Thymus (tissue), 14 donors: ENCODE data around the gene UGT1A6. TPM values are rescaled to one million over a fixed set of nuclear protein-coding genes. Genes with fewer than 3 reads are reported as not detected.
"Not testable (repeated sequence)": the region's sequence is repeated elsewhere in the genome, so short reads cannot be mapped to it uniquely, and the experiment has no call there.

Source experiments
- DNase-seq, 9 donors: peaks; one replicate each; pipeline ENCODE4 v3.0.0-alpha.2; 2013; ENCODE audit warnings: low spot score in 9 of 9, low read depth in 6 of 9, missing footprints in 1 of 9
- H3K27ac ChIP-seq, 2 donors: one replicate each; pipeline ENCODE4 v1.5.1; 2013; ENCODE audit warnings: control low read depth in 1 of 2, low read depth in 1 of 2, low read length in 1 of 2, mild to moderate bottlenecking in 1 of 2, moderate library complexity in 1 of 2
- H3K27me3 ChIP-seq, 2 donors: one replicate each; pipeline ENCODE4 v1.5.1; 2013; ENCODE audit warnings: low read length in 1 of 2; ENCODE audit not compliant: control insufficient read depth in 2 of 2, insufficient read depth in 1 of 2
- H3K36me3 ChIP-seq, 2 donors: one replicate each; pipeline ENCODE4 v1.5.1; 2013; ENCODE audit warnings: low read length in 1 of 2, mild to moderate bottlenecking in 1 of 2, moderate library complexity in 1 of 2; ENCODE audit not compliant: control insufficient read depth in 2 of 2, insufficient read depth in 2 of 2
- H3K4me1 ChIP-seq, 2 donors: one replicate each; pipeline ENCODE4 v1.5.1; 2013; ENCODE audit warnings: low read length in 2 of 2; ENCODE audit not compliant: control insufficient read depth in 2 of 2, insufficient read depth in 2 of 2
- H3K4me3 ChIP-seq, 2 donors: one replicate each; pipeline ENCODE4 v1.5.1; 2013; ENCODE audit warnings: low read length in 2 of 2, control low read depth in 1 of 2, mild to moderate bottlenecking in 1 of 2
- H3K9me3 ChIP-seq, 2 donors: one replicate each; pipeline ENCODE4 v1.5.1; 2013; ENCODE audit warnings: low read length in 1 of 2, mild to moderate bottlenecking in 1 of 2; ENCODE audit not compliant: control insufficient read depth in 2 of 2, insufficient read depth in 1 of 2
- WGBS: extraction: QIAGEN DNeasy Blood & Tissue Kit; methylation state at CpG from one replicate; pipeline ENCODE4 v1.1.7; 2013; 5-methylcytosine and 5-hydroxymethylcytosine counted together
- long read RNA-seq, 10 donors: transcript quantifications; one replicate each; lab custom pipeline, GENCODE V29; 2026
- polyA plus RNA-seq: library from polyadenylated mRNA; stranded (reverse); fragments of 200-250 nt; gene quantifications from one replicate; pipeline ENCODE4 v1.2.3, GENCODE V29; 2013
- total RNA-seq: library from RNA; stranded (reverse); fragments of 120-200 nt; gene quantifications from one replicate; pipeline ENCODE4 v1.2.4, GENCODE V29; 2013
- donor health status: healthy.

Gene UGT1A6
- total RNA-seq (1.1 TPM), polyA plus RNA-seq (4.5 TPM)
- long read RNA-seq, donor 1 = 0 reads
- long read RNA-seq, donor 2 = 0 reads
- long read RNA-seq, donor 3 = 0 reads
- long read RNA-seq, donor 4 = 0 reads
- long read RNA-seq, donor 5 = 0 reads
- long read RNA-seq, donor 6 = 0 reads
- long read RNA-seq, donor 7 = 0 reads
- long read RNA-seq, donor 8 = 0 reads
- long read RNA-seq, donor 9 = 0 reads
- long read RNA-seq, donor 10 = 0 reads

DNA sequence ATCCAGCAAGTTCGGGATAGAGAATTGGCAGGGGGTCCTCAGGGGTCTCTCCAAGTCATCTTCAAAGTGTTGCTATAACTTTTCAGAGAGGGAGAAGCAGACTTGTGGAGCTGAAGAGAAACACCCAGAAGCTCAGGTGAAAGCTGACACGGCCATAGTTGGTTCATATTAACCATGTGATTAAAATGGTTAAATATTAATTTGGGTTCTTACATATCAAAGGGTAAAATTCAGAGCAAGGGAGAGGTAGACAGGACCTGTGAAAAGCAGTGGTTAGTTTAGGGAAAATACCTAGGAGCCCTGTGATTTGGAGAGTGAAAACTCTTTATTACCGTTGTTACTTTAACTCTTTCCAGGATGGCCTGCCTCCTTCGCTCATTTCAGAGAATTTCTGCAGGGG lies at the start of gene UGT1A6:
UGT1A6 (plus strand) TSS at position 243 of the 400 bp plus-strand sequence; CDS start at position 358, 115 bp downstream.
- Histone ChIP-seq H3K4me3 (no peak within 1 kb of the TSS), H3K27ac (no peak within 1 kb of the TSS), H3K9me3 (no peaks in the 10 kb centered on the region), H3K36me3 (no peaks in the 10 kb centered on the region), H3K4me1 (no peaks in the 10 kb centered on the region), H3K27me3 (no peaks in the 10 kb centered on the region)
- DNase-seq = no peak
- 96% methylated on average over 4 of the region's 4 CpGs for WGBS

DNA sequence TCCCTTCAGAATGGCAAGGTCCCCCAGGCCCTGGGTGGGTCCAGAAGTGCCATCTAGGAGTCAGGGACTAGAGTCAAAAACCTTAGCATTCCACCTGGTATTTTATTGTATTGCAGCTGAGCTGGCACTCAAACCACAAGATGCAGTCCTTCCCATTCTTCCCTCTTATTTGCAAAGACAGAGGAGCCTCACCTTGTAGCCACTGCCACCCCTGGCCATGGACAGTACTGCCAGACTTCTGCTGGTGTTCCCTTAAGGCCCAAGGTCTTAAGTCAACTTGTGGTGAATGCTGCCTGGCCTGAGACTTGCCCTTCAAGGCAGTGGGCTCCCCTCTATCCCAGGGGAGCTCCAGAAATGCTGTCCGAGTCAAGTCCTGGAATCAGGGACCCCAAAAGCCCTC lies 49.6 kb upstream of the UGT1A6 start:
- Histone ChIP-seq H3K9me3 (peaks cover 0 to 9% of the 10 kb centered on the region in 2 donors), H3K27me3 (no peaks in the 10 kb centered on the region), H3K36me3 (no peaks in the 10 kb centered on the region), H3K4me3 (no peak overlapping the region), H3K4me1 (peaks cover 0 to 2% of the 10 kb centered on the region in 2 donors), H3K27ac (no peak overlapping the region)
- 92% methylated on average over 1 of the region's 1 CpG for WGBS
- no peak for DNase-seq

DNA sequence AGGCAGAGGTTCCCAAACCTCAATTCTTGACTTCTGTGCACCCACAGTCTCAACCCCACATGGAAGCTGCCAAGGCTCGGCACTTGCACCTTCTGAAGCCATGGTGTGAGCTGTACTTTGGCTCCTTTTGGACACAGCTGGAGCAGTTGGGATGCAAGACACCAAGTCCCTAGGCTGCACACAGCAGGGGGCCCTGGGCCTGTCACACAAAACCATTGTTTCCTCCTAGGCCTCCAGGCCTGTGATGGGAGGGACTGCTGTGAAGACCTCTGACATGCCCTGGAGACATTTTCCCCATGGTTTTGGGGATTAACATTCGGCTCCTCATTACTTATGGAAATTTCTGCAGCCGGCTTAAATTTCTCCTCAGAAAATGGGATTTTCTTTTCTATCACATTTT lies 46.7 kb upstream of the UGT1A6 start:
- H3K4me3 ChIP-seq, DNase-seq, H3K9me3 ChIP-seq, H3K27me3 ChIP-seq, H3K36me3 ChIP-seq, H3K27ac ChIP-seq, H3K4me1 ChIP-seq: not testable (repeated sequence)
- WGBS = 96% methylated on average over 3 of the region's 3 CpGs

DNA sequence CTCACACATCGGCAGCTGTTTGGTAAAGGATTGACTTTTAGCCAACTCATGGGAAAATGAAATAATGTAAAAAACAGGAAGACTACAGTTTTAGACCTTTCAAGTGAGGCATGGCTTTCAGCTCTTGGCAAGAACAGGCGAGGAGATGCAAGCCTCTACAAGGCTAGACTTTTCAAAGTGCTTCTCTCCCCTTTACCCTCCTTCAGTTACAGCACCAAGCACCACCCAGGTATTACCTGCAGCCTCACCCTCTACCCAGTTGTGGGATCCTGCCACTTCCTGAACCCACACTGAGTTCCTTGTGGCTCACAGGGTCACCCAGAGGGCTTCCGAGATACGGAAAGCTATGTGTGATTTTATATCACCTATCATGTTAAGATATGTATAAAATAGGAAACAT lies 41.7 kb upstream of the UGT1A6 start:
- Histone ChIP-seq H3K4me1 (no peaks in the 10 kb centered on the region), H3K27ac (peak overlapping the region in 1 of 2 donors; percentile 23), H3K4me3 (no peak overlapping the region), H3K36me3 (no peaks in the 10 kb centered on the region), H3K9me3 (peaks cover 0 to 2% of the 10 kb centered on the region in 2 donors), H3K27me3 (no peaks in the 10 kb centered on the region)
- WGBS = 87% methylated on average over 4 of the region's 4 CpGs
- DNase-seq = peak in 1 of 9 donors; percentile 15

DNA sequence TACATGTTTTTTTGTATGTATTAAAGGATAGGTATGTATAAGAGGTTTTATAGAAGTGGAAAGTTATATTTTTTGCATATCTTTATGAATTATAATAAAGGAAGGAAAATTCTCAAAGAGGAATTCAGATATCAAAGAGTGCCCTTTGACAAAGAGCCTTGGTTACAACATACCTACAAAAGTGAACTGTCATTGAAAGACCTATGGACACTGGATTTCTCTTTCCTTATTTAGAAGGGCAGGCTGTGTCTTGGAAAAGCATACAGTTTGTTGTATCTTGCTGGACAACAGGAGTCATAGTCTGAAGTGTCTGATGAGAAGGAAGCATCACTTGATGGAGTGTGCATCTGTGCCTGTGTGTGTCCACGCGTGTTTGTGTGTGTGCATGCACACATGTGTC lies 41.3 kb upstream of the UGT1A6 start:
- H3K4me1 ChIP-seq = no peaks in the 10 kb centered on the region
- H3K4me3 ChIP-seq = no peak overlapping the region
- no peaks in the 10 kb centered on the region for H3K9me3 ChIP-seq
- no peaks in the 10 kb centered on the region for H3K27me3 ChIP-seq
- 94% methylated on average over 2 of the region's 2 CpGs for WGBS
- H3K36me3 ChIP-seq = no peaks in the 10 kb centered on the region
- peak overlapping the region in 1 of 2 donors; percentile 32 for H3K27ac ChIP-seq
- no peak for DNase-seq

DNA sequence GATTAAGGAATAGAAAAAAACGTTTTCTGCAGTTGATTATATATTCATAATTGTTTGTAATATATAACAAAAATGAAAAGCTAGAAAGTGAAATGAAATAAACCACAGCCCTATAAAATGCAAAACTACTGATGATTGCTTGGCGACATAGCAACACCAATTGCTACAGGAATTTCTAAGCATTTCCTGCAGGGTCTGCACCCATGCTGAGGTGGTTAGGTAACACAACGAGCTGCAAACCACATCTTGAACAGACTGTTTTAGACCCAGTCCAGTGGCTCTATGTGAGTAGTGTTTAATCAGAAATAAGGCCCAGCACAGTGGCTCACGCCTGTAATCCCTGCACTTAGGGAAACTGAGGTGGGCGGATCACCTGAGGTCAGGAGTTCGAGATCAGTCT lies 38.2 kb upstream of the UGT1A6 start:
- no peak overlapping the region for H3K27ac ChIP-seq
- no peaks in the 10 kb centered on the region for H3K4me1 ChIP-seq
- no peaks in the 10 kb centered on the region for H3K36me3 ChIP-seq
- no peak overlapping the region for H3K4me3 ChIP-seq
- WGBS = 74% methylated on average over 6 of the region's 6 CpGs
- H3K27me3 ChIP-seq = no peaks in the 10 kb centered on the region
- DNase-seq = no peak
- no peaks in the 10 kb centered on the region for H3K9me3 ChIP-seq

DNA sequence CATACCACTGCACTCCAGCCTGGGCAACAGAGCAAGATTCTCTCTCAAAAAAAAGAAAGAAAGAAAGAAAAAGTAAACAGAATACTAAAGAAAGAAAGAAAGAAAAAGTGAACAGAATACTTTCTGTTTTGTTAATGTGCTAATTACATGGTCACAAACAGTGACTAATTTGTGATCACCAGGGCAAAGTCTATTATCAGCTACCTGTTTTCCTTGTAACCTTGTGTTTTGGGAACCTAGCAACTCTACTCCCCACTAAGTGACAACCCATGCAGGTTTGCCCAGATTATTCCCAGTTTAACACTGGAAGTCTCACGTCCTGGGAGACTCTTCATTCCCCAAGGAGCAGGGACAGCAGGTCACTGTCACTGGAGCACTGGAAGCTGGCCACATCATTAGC lies 37.6 kb upstream of the UGT1A6 start:
- Histone ChIP-seq H3K4me1 (no peaks in the 10 kb centered on the region), H3K27me3 (no peaks in the 10 kb centered on the region), H3K4me3 (no peak overlapping the region), H3K9me3 (no peaks in the 10 kb centered on the region), H3K27ac (no peak overlapping the region), H3K36me3 (no peaks in the 10 kb centered on the region)
- 83% methylated on average over 1 of the region's 1 CpG for WGBS
- no peak for DNase-seq

DNA sequence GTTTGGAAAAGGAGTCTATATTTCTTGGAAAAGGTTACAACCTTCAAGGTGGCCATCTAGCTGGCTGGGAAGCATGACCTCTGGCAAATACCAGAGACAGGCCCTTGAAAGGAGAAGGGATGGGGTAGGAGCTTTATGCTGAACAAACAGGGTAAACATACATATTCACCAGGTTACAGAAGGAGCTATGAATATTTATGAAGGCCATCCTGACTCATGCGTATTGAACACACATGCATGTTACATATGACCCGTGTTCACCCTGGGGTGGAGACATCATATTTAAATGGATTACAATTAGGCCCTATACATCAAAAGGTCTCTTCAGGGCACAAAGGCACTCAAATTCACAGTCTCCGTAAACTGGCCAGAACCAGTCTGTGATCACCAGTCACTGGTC lies 36.7 kb upstream of the UGT1A6 start:
- H3K27me3 ChIP-seq, H3K4me3 ChIP-seq, H3K9me3 ChIP-seq, H3K27ac ChIP-seq, H3K4me1 ChIP-seq, DNase-seq, H3K36me3 ChIP-seq: not testable (repeated sequence)
- WGBS = 99% methylated on average over 3 of the region's 3 CpGs

DNA sequence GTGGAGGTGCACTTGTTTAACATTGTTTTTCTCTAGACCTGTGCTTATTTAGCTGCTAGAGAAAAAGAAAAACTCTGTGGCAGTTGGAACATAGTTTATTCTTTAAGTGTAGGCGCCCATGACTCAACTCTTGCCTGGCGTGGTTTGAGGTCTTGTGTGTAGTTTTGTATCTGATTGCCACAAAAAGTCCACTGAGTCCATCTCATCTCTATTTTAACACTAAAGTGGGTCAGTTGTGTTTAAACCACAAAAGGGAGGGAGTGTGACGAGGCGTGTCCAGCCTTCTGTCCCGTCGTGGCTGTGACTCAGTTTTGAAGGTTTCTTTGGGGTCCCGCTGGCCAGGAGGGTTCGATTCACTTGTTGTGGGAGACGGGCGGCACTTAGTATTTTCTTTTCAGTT lies 36.2 kb upstream of the UGT1A6 start:
- 98% methylated on average over 10 of the region's 10 CpGs for WGBS

DNA sequence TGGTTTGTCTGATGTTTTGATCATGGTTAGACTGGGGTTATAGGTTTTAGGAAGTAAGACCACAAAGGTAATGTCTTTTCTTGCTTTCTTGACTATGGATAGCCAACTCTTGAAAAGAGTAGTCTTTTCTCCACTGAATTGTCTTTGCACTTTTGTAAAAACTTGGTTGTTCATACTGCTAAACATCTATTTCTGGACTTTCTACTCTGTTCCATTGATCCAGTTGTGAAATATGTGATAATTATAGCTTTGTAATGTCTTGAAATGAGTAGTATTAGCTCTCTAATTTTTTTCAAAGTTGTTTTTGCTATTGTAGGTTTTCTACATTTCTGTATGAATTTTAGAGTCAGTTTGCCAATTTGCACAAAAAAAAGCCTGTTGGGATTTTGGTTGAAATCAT lies 34.1 kb upstream of the UGT1A6 start:
- no peaks in the 10 kb centered on the region for H3K36me3 ChIP-seq
- no peak for DNase-seq
- no peaks in the 10 kb centered on the region for H3K27me3 ChIP-seq
- no peaks in the 10 kb centered on the region for H3K4me1 ChIP-seq
- no peak overlapping the region for H3K27ac ChIP-seq
- no peak overlapping the region for H3K4me3 ChIP-seq
- no peaks in the 10 kb centered on the region for H3K9me3 ChIP-seq

More for the DNA sequence above, 36.2 kb upstream of the UGT1A6 start:
- H3K27me3 ChIP-seq = no peaks in the 10 kb centered on the region
- no peaks in the 10 kb centered on the region for H3K4me1 ChIP-seq
- H3K36me3 ChIP-seq = no peaks in the 10 kb centered on the region
- no peaks in the 10 kb centered on the region for H3K9me3 ChIP-seq
- H3K27ac ChIP-seq = no peak overlapping the region
- no peak overlapping the region for H3K4me3 ChIP-seq
- DNase-seq = no peak
